ENCODE data around the gene YAE1.

GRCh38 chr7:39592586-39592985 is 26.4 kb downstream of the YAE1 start:
- TF ChIP-seq ZC3H10 (CRISPR knock-in tag; IDR thresholded peaks at IDR 0.05) (no peak), ZFP30 (CRISPR knock-in tag; IDR thresholded peaks at IDR 0.05) (no peak), BACH2 (CRISPR knock-in tag; IDR thresholded peaks at IDR 0.05; ENCODE audit: borderline replicate concordance) (no peak)

Measured in SK-N-SH treated with all-trans-retinoic acid at 6 μM for 48 hours (cell line).